Gastroesophageal sphincter (tissue), 3 donors: Measurements from ENCODE around the gene TATDN3.

Source experiments
- EP300 ChIP-seq: sonication (generic); formaldehyde crosslinking; IDR thresholded peaks from one replicate; pipeline ENCODE4 v1.6.1; 2017; ENCODE audit warnings: antibody characterized with exemption, mild to moderate bottlenecking
- POLR2A ChIP-seq, 2 donors: fragments of 450-650 bp; IDR thresholded peaks; one replicate each; pipeline ENCODE4 v1.6.1; 2017; ENCODE audit warnings: antibody characterized with exemption in 2 of 2, mild to moderate bottlenecking in 2 of 2, moderate library complexity in 1 of 2
- TF ChIP-seq, protein P1 (sequence below), 4 experiments: fragments of 200-600 bp in 2 of 4; fragments of 450-650 bp in 2 of 4; sonication (generic) in 1 of 4; IDR thresholded peaks; one replicate each; pipeline ENCODE4 v1.5.1; 2017 to 2019; ENCODE audit warnings: antibody characterized with exemption in 4 of 4, mild to moderate bottlenecking in 2 of 4, moderate library complexity in 2 of 4

GRCh38 chr1:212791676-212792395, at the start of gene TATDN3, which contains the start of gene NSL1:
- no peak for TF ChIP-seq EP300
- TF ChIP-seq, protein P1, sequence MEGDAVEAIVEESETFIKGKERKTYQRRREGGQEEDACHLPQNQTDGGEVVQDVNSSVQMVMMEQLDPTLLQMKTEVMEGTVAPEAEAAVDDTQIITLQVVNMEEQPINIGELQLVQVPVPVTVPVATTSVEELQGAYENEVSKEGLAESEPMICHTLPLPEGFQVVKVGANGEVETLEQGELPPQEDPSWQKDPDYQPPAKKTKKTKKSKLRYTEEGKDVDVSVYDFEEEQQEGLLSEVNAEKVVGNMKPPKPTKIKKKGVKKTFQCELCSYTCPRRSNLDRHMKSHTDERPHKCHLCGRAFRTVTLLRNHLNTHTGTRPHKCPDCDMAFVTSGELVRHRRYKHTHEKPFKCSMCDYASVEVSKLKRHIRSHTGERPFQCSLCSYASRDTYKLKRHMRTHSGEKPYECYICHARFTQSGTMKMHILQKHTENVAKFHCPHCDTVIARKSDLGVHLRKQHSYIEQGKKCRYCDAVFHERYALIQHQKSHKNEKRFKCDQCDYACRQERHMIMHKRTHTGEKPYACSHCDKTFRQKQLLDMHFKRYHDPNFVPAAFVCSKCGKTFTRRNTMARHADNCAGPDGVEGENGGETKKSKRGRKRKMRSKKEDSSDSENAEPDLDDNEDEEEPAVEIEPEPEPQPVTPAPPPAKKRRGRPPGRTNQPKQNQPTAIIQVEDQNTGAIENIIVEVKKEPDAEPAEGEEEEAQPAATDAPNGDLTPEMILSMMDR (IDR thresholded peaks at IDR 0.05): peak in 1 of 4 experiments; percentile 12
- peak; percentile 70 to 78 for TF ChIP-seq POLR2A (IDR thresholded peaks at IDR 0.05)
